Hippocampal formation (tissue), 2 donors: ENCODE measurements around the gene DNAH17.

Source experiments
- DNase-seq, 2 donors: peaks; one replicate each; lab custom pipeline; 2025; lab: John Stamatoyannopoulos, UW

The DNAH17 gene

DNA sequence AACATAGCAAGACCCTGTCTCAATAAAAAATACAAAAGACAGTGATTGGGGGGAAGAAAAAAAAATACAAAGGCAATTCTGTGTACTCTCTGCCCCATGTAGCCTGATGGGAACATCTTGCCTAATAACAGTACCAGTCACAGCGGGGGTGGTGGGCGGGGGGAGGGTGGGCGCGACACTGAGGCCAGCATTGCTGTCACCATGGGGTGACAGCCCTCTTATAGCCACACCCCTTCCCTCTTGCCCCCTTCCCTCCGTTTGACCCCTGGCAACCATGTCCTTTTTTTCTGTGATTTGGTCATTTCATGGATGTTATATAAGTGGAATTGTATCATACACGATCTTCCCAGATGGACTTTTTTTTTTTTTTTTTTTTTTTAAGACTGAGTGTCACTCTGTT lies 80.9 kb downstream of the DNAH17 start:
- peak in 1 of 2 donors; percentile 28 for DNase-seq

DNA sequence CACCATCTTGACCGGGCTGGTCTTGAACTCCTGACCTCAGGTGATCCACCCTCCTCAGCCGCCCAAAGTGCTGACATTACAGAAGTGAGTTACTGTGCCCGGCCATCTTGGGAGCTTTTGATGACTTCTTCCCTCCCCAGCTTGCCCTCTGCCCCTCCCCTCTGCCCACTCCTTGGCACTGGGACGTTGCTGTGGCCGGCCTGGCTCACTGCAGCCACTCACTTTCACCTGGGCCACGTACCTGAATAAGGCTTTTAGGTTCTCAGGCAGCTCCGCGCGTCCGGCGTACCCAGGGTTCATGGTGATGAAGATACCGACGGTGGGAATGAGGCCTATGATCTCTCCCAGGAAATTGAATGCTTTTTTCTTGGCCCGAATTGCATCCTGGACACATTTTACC lies 81.6 kb downstream of the DNAH17 start:
- DNase-seq = no peak

DNA sequence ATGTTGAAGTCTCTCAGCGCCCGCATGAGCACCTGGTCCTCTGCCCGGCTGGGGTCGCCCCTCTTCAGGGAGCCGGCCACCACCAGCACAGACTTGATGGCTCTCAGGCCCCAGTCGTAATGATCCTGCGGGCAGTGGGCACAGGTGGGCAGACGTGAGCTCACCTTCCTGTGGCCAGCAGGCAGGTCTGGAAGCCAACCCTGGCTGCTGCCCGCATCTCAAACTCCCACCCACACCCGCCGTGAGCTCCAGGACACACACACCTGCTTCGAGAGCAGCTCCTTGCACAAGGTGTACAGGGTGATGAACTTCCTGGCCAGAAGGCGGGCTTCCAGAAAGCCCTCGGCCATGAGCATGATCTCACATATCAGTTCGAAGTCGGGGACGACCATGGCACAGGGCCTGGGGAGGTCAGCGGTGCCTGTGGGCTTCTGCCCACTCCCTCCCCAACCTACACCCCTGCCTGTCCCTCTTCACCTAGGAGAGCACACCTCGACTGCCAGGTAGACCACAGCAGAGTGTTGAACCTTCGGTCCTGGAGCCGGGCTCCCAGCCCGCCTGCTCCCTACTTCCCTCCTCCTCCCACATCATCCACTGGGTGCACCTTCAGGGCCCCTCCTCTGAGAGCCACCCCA lies 82.4 kb downstream of the DNAH17 start:
- no peak for DNase-seq

DNA sequence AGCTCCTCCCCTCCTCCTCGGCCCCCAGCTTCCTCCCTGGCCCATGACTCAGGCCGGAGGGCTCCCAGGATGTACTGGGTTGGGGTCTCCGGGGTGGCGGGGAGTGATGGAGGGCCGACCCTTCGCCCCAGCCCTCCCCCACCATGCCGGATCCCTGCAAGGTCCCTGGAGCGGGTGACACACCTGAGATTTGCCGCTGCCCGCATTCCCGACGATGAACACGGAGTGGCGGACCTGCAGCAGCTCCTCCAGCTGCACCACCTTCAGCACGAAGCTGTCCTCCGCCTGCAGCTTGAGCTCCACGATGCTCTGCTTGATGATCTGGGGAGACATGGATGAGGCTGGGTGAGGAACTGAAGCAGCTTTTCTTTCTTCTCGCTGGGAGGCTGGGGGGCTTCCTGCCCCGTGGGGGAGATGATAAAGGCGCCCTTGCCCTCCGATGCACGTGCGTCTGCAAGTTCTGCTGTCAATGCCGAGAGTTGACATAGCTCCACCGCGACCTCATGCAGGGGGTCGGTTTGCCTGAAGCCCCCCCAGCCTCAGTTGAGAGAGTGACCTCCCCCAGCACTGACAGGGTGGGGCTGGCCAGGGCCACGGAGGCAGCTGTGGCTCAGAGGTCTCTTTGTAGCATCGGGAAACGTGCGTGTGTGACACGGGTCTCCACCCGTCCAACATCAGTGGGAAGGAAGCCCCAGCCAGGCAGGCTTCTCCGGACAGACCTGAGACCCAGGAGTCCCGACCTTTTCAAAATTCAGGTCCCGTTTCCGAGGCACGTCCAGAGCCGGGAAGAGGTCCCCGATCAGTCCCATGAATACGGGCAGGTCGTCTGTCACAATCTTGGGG lies 83.1 kb downstream of the DNAH17 start:
- DNase-seq = no peak

- DNase-seq = no peak
Observed at GRCh38 chr17:78493450-78493849, 83.7 kb downstream of the DNAH17 start.

- DNase-seq = no peak
Observed at GRCh38 chr17:78492116-78492799, 84.9 kb downstream of the DNAH17 start.

DNA sequence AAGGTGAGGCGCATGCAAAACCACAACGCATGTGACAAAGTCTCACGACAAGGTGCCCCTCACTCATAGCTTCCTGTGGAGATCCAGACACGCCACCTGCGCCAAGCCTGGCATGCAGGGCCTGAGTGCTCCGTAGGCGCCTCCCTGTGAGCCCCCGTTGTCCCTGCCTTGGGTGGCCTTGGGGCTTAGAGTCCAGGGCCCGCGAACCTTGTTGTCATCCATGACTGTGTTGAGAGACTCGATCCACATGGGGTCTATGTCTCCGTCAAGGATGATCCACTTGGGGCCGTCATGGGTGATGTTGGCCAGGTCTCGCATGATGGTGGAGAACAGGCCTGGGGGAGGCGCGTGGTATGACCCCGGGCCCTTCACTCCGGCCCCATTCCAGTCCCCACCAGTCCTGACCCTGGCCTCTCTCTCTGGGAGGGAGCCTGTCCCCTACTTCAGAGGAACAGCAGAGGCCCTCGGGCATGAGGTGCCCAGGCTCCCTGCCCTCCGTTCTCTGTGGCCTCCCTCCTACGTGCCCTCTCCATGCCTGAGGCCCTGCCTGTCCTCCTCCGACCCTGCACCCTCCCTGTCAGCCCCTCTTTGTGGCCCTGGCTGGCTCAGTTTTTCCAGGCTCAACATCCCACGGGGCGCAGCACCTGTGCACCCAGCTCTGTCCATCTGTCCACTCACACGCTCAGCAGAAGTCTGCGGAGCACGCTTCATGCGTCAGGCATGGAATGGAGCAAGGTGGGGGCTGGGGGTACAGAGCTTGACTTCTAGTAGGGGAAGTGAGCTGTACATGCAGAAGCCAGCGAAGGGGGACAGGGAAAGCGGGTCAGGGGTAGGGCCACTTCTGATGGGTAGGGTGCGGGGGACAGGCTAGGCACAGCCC lies 85.7 kb downstream of the DNAH17 start:
- no peak for DNase-seq

DNA sequence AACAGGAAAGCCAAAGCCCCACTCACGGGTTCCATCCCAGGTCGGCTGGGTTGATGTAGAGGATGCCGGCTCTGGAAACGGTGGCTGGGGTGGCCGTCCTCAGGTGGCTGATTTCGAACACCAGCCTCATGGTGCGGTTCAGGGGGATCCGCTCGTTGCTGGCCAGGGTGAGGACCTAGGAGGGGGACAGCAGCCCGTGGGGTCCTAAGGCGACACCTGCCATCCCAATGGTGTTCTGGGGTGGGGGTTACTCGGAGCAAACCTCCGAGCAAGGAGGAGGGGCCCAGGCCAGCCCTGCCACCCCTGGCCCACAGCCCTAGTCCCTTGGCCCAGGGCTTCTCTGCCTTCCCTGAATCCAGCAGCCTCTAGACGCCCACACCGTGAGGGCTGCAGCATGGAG lies 86.5 kb downstream of the DNAH17 start:
- DNase-seq = no peak

GRCh38 chr17:78490156-78490555 lies 87.0 kb downstream of the DNAH17 start:
- DNase-seq = no peak

DNA sequence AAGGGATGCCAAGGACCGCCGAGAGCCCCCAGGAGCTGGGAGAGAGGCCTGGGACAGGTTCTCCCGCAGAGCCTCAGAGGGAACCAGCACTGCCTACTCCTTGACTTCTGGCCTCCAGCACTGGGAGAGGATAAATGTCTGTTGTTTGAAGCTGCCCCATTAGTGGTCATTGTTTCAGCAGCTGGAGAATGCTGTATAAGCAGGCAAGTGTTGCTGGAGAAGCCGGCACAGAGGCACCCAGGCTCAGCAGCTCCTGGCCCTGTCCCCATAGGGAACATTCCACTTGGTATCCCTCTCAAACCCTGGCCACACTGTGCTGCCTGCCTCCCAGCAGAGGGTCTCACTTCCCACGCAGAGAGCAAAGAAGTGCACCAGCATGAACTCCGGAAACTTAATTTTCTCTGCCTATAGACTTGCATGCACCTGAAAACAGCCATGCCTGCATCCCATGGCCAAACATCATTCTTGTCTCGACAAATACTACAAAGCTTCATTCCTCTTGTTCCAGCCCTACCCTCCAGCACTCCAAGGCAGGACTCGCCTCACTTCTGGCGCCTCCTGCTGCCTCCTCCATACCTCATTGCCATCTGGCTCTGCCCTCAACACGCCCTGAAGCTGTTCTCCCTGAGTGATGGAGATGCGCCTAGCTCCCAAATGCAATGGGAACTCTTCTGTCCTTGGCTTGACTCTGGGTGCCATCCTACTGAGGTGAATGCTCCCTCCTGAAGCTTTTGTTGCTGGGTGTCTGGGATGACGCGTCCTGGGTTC lies 88.1 kb downstream of the DNAH17 start:
- peak; percentile 33 to 37 for DNase-seq

DNA sequence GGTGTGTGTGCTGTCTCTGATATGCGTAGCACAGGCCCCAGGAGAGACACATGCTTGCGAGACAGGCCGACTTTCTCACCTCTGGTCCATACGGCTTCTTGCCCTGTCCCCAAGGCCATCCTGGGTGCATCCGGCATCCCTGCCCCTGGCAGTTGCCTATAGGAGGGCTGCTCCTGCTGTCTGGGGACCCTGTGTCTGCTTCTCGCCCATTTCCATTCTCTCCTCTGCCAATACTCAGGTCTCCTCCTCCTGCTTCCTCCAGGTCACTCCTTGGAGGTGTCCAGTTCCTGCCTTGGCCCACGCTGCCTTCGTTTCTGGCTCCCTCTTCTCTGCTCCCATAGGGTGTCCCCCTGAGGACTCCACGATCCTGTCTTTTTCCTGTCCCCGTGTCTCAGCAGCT lies 89.0 kb downstream of the DNAH17 start:
- DNase-seq = no peak

GRCh38 chr17:78486946-78487680 lies 90.1 kb downstream of the DNAH17 start:
- DNase-seq = no peak

- DNase-seq = no peak
Observed at GRCh38 chr17:78486228-78486802, 90.9 kb downstream of the DNAH17 start.

DNA sequence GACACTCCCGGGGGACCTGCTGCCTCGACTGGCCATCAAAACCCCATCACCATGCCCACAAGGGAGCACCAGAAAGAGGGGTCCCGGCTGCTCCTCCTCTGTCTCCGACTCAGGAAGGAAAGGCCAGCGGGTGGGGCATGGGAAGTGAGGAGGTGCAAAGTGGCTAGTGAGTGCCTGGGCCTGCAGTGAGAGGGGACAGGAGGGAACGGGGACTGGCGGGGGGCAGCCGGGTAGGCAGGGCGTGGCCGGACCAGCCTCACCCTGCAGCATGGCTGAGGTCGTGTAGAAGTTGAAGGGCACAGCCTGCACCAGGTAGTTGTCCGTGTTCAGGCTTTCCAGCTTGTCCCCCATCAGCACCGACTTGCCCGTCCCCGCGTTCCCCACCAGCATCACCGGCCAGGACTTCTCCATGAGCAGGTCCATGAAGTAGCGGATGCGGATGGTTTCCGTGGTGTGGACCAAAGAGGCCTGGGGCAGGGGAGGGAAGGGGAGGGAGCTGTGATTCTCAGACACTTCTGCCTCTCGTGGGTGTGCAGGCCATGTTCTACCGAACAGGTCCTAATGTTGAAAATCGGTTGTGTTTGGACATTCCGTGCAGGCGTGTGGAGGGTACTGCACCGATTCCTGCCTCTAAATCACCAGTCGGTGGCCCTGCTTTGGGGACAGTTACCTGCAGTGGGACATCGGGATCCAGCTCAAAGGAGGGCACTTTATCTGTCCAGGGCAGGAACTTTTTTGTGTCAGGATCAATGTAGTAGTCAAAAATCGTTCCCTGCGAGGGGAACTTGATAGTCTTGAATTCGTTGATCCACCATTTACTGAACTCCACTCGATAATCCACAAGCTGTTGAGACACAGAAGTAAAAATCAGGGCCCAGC lies 91.7 kb downstream of the DNAH17 start:
- DNase-seq = no peak

DNA sequence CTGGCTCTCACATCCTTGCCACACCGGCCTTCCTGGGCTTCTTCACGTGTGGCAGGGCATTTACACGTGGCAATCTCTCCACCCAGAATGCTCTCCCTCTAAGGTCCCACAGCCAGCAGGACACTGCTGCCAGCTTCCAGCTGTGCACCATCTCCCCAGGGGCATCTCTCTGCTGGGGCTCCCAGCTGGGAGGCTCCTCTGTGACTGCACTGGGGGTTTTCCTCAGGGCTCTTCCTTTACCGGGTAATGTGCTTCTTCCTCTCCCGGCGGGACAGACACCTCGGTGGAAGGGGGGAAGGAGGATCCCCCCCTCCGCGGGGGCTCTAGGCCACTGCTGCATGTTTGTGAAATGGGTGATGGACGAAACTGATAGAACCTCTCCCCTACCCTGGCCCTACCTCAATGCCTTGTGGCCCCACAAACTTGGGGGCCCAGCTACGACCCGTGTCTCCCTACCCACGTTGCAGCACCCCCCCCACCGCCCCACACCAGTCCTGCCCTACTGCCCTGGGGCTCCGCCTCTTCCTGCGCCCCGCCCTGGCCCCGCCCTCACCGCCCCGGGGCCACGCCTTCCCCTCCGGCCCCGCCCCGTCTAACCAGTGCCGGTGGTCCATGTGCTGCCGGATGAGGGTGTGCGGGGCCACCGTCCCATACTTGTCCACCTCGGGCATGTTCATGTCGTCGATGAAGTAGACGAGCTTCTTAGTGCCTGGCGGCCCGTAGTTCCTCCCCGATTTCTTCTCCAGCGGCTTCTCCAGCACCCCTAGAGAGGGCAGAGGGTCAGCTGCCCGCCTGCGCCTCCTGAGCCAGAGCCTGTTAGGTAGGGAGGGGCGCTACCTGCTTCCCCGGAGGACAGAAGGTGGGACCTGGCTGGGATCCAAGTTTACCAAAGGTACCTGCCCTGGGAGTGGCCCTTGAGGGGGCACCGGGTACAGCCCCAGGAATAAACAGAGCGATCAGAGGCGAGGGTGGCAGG lies 92.6 kb downstream of the DNAH17 start:
- peak in 1 of 2 donors; percentile 28 for DNase-seq

GRCh38 chr17:78479369-78479768 lies 97.8 kb downstream of the DNAH17 start:
- DNase-seq = no peak

- DNase-seq = no peak
Observed at GRCh38 chr17:78478757-78479297, 98.4 kb downstream of the DNAH17 start.
